Frontal cortex (tissue), 4 donors: ENCODE results near the gene AZU1. TPM values are rescaled to one million over a fixed set of nuclear protein-coding genes. Genes with fewer than 3 reads are reported as not detected.

ENCODE experiments used
- DNase-seq, 2 donors: peaks; one replicate each; pipeline ENCODE4 v3.0.0; 2012; ENCODE audit warnings: low spot score in 2 of 2
- FAIRE-seq: peaks from 2 replicates; lab custom pipeline; 2012; peaks lifted over from hg19 to GRCh38; lab: Jason Lieb, UNC
- total RNA-seq: library from RNA; depleted of rRNA; stranded (reverse); fragments of >200 nt; gene quantifications from one replicate; pipeline ENCODE4 v1.2.3, GENCODE V29; 2014
- donor health status: control.
- donor health status: control.
- donor health status: control.

AZU1 gene
- total RNA-seq, 1 donor from 2014 or later, result 0.41 TPM

GRCh38 chr19:796692-797527 lies 30.7 kb upstream of the AZU1 start, which contains the start of gene PTBP1:
TSS of gene PTBP1 (plus strand) at chr19:797452. CDS start at chr19:797498, 46 bp downstream.
- peak; percentile 95 for FAIRE-seq
- peak; percentile 99 for DNase-seq

GRCh38 chr19:797528-798414 lies 29.9 kb upstream of the AZU1 start:
- no peak for FAIRE-seq

GRCh38 chr19:798415-799075 lies 29.1 kb upstream of the AZU1 start:
- no peak for FAIRE-seq
- DNase-seq, result peak in 1 of 2 donors; percentile 28

More at GRCh38 chr19:797528-798414, 29.9 kb upstream of the AZU1 start:
- peak; percentile 98 for DNase-seq

- DNase-seq, result no peak
- FAIRE-seq, result no peak
These were observed 28.4 kb upstream of the AZU1 start for GRCh38 chr19:799076-799881.

GRCh38 chr19:800360-801029 lies 27.1 kb upstream of the AZU1 start:
- DNase-seq (no peak), FAIRE-seq (no peak)

GRCh38 chr19:801030-801860 lies 26.4 kb upstream of the AZU1 start:
- peak in 1 of 2 donors; percentile 37 for DNase-seq
- no peak for FAIRE-seq

GRCh38 chr19:801861-802497 lies 25.7 kb upstream of the AZU1 start:
- peak in 1 of 2 donors; percentile 43 for DNase-seq
- FAIRE-seq, result no peak

- FAIRE-seq (no peak), DNase-seq (peak in 1 of 2 donors; percentile 51)
These were observed 25.0 kb upstream of the AZU1 start for GRCh38 chr19:802498-803098.

- DNase-seq (no peak), FAIRE-seq (no peak)
These were observed 24.5 kb upstream of the AZU1 start for GRCh38 chr19:803099-803561.

GRCh38 chr19:803686-804418 lies 23.8 kb upstream of the AZU1 start:
- FAIRE-seq (no peak), DNase-seq (no peak)

- DNase-seq (no peak), FAIRE-seq (no peak)
These were observed 23.0 kb upstream of the AZU1 start for GRCh38 chr19:804419-805165.

- FAIRE-seq, result no peak
- DNase-seq, result peak in 1 of 2 donors; percentile 40
These were observed 22.5 kb upstream of the AZU1 start for GRCh38 chr19:805166-805551.

GRCh38 chr19:805600-806550 lies 21.8 kb upstream of the AZU1 start:
- no peak for FAIRE-seq
- DNase-seq, result peak in 1 of 2 donors; percentile 34

GRCh38 chr19:806815-807421 lies 20.7 kb upstream of the AZU1 start:
- FAIRE-seq, result no peak
- DNase-seq, result peak; percentile 32 to 51
